Measurements from ENCODE around the gene IL17C. TPM values are rescaled to one million over a fixed set of nuclear protein-coding genes. Genes with fewer than 3 reads are reported as not detected.

The IL17C gene
- total RNA-seq, 1 experiment from 2014 or later: 0.31 TPM

DNA sequence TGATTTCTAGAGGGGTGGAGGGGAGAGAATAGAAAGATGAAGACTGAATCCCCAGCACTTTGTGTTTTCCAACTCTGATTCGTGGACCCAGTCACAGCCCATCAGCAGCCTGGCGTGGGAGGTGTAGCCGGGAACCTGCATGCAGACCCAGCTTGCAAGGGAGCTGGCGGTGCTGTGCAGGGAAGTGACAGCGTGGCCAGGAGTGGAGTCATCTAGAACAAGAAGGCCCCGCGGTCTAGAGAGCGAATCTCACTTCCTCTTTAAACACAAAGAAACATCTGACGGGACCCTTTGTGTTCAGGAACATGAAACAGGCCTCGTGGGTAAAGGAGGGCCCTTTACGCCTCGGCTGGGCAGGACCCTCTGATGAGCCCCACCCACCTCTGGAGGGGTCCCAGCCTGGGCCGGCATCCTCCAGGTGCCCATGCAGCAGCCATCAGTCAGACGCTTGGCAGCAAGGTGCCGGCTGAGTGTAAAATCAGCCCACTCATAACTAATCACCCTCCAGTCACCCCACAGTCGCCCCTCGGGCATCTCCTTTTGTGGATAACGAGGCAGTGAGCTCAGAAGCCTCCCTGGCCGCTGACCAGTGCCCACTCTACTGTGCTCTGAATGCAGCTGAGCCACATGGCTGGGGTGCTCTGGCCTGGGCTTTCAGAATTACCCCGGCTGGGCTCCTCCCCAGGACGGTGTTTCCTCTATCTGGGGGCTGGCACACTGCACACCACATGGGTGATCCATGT lies 43.5 kb downstream of the IL17C start:
- Mint-ChIP-seq H3K36me3 (ENCODE audit: insufficient read depth in 1 of 3, low read depth in 3 of 3) (peaks cover 0 to 2% (median 0%) of the 10 kb centered on the region in 3 experiments; a peak in 1 of 7 replicates), H3K27me3 (ENCODE audit: low read depth) (peaks cover 6% of the 10 kb centered on the region), H3K4me3 (no peak overlapping the region; a peak in 1 of 5 replicates), H3K9me3 (no peaks in the 10 kb centered on the region), H3K27ac (no peak overlapping the region; a peak in 1 of 7 replicates), H3K4me1 (peaks cover 7 to 9% of the 10 kb centered on the region in 2 experiments; a peak in 3 of 4 replicates)
- Histone ChIP-seq H3K4me2 (ENCODE audit: insufficient read depth, insufficient read length, low read length) (no peak overlapping the region), H2BK15ac (ENCODE audit: low read depth, low read length) (no peak overlapping the region), H3K23ac (ENCODE audit: insufficient read length, low read depth, low read length) (no peak overlapping the region), H3K27me3 (ENCODE audit: insufficient read depth, low read length) (no peaks in the 10 kb centered on the region; the same call in 1 of the 2 replicates), H3K27ac (ENCODE audit: insufficient read length, low read depth, low read length) (no peak overlapping the region), H3K9me3 (ENCODE audit: control insufficient read depth, low read depth, low read length) (no peaks in the 10 kb centered on the region), H3K9ac (ENCODE audit: extremely low read depth, insufficient read length, low read length) (no peak overlapping the region), H2AFZ (ENCODE audit: low read length) (no peak overlapping the region), H3K14ac (ENCODE audit: insufficient read depth, low read length) (no peak overlapping the region), H2BK5ac (ENCODE audit: insufficient read length, low read length) (no peak overlapping the region), H4K8ac (replicated peaks; ENCODE audit: insufficient read length, low read depth, low read length) (no peak overlapping the region), H3K79me1 (ENCODE audit: insufficient read depth, low read depth, low read length, poor library complexity, severe bottlenecking) (no peaks in the 10 kb centered on the region), H3K23me2 (ENCODE audit: insufficient read length, low read depth, low read length, poor library complexity, severe bottlenecking) (peaks cover 12% of the 10 kb centered on the region), H3K18ac (ENCODE audit: insufficient read length, low read depth, low read length) (no peak overlapping the region), H2BK12ac (ENCODE audit: insufficient read length, low read depth, low read length) (no peak overlapping the region), H2BK120ac (ENCODE audit: low read depth, low read length, poor library complexity, severe bottlenecking) (no peak overlapping the region), H4K5ac (ENCODE audit: insufficient read length, low read depth, low read length) (no peak overlapping the region), H3K79me2 (ENCODE audit: insufficient read depth, low read length) (no peaks in the 10 kb centered on the region), H3K56ac (ENCODE audit: insufficient read length, low read depth, low read length) (no peak overlapping the region), H3K4me1 (ENCODE audit: insufficient read depth, low read length) (no peaks in the 10 kb centered on the region), H3K4ac (ENCODE audit: low read depth, low read length) (no peak overlapping the region), H2BK20ac (ENCODE audit: low read depth, low read length, poor library complexity, severe bottlenecking) (no peak overlapping the region), H2AK5ac (ENCODE audit: insufficient read length, low read length) (no peak overlapping the region), H3T11ph (ENCODE audit: low read length) (no peak overlapping the region), H4K20me1 (ENCODE audit: control insufficient read depth, insufficient read depth, insufficient read length) (no peaks in the 10 kb centered on the region), H4K91ac (ENCODE audit: insufficient read length, low read depth, low read length) (no peak overlapping the region)
- no CpG with 5 or more reads among the region's 21 CpGs for WGBS (ENCODE audit: extremely low coverage, insufficient read length, low lambda C conversion rate)
- TF ChIP-seq CTCF (conservative IDR thresholded peaks at IDR 0.05): no peak
- DNase-seq: no peak

Measured in H9 (cell line).